VCaP (cell line): Measurements from ENCODE around the gene IFT27.

ENCODE experiments used
- H3K27ac ChIP-seq: fragments of 450-650 bp; 2 replicates; pipeline ENCODE4 v1.5.1; 2017
- TF ChIP-seq, protein P1 (sequence below): fragments of 450-650 bp; conservative IDR thresholded peaks from 2 replicates; pipeline ENCODE4 v1.5.1; 2017; ENCODE audit warnings: mild to moderate bottlenecking, moderate library complexity

Gene IFT27

DNA sequence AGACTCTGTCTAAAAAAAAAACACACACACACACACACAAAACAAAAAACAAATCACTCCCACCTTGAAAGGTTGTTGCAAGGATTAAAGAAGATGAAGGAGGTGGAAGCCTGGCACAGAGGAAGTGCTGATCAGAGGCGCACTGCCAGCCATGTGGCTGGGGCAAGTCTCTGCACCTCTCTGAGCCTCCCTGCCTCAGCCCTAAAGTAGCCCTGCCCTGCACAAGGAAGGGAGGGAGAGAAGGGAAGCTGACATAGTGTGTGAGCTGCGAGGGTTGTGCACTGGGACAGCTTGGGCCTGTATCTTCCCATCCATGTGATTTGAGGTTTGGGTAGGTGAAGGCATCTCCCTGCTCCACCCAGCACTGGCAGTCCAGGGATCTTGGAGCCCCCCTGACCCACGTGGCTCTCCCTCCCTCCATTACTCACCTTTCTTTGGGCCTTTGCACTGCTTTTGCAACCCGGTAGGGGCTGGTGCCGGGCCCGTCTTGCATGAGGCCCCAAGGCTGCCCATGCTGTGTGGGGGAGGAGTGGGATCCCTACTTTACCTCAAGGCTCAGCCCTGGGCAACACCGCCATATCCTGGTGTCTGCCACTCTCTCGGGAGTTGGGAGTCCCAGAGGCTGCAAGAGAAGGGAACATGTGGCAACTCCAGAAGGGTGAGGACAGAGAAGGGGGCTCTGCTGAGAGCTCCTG is 30.5 kb downstream of the IFT27 start:
- no peak overlapping the region for H3K27ac ChIP-seq
- TF ChIP-seq, protein P1, sequence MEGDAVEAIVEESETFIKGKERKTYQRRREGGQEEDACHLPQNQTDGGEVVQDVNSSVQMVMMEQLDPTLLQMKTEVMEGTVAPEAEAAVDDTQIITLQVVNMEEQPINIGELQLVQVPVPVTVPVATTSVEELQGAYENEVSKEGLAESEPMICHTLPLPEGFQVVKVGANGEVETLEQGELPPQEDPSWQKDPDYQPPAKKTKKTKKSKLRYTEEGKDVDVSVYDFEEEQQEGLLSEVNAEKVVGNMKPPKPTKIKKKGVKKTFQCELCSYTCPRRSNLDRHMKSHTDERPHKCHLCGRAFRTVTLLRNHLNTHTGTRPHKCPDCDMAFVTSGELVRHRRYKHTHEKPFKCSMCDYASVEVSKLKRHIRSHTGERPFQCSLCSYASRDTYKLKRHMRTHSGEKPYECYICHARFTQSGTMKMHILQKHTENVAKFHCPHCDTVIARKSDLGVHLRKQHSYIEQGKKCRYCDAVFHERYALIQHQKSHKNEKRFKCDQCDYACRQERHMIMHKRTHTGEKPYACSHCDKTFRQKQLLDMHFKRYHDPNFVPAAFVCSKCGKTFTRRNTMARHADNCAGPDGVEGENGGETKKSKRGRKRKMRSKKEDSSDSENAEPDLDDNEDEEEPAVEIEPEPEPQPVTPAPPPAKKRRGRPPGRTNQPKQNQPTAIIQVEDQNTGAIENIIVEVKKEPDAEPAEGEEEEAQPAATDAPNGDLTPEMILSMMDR, result no peak

DNA sequence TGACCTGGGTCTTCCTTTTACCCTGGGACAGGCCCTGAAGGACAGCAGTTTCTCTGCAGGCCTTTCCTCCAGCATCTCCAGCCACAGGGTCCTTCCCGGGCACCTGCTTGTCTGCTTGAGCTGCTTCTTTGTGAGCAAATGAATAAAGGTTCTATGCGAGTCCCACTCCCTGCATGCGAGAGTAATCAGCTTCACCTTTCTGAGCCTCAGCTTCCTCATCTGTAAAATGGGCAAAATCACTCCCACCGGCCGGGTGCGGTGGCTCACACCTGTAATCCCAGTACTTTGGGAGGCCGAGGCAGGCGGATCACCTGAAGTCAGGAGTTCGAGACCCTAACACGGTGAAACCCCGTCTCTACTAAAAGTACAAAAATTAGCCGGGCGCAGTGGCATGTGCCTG is 31.1 kb downstream of the IFT27 start:
- TF ChIP-seq, protein P1, result no peak
- H3K27ac ChIP-seq, result no peak overlapping the region

DNA sequence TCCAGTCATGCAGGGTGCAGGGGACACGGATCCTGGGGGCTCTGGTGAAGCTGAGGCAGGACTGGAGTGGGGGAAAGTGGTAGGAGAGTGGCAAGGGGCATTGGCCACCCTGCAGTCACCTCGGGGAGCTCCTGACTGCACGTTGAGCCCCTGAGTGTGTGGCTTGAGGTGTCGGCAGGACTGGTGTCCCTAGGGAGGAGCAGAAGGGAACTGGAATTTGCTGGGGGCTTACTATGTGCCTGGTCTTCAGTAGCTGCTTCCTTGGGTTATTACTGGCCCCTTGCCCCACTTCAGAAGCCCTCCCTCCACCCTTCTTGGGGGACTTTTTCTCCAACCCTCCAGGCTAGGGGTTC is 31.5 kb downstream of the IFT27 start:
- H3K27ac ChIP-seq, result no peak overlapping the region
- TF ChIP-seq, protein P1, result no peak

DNA sequence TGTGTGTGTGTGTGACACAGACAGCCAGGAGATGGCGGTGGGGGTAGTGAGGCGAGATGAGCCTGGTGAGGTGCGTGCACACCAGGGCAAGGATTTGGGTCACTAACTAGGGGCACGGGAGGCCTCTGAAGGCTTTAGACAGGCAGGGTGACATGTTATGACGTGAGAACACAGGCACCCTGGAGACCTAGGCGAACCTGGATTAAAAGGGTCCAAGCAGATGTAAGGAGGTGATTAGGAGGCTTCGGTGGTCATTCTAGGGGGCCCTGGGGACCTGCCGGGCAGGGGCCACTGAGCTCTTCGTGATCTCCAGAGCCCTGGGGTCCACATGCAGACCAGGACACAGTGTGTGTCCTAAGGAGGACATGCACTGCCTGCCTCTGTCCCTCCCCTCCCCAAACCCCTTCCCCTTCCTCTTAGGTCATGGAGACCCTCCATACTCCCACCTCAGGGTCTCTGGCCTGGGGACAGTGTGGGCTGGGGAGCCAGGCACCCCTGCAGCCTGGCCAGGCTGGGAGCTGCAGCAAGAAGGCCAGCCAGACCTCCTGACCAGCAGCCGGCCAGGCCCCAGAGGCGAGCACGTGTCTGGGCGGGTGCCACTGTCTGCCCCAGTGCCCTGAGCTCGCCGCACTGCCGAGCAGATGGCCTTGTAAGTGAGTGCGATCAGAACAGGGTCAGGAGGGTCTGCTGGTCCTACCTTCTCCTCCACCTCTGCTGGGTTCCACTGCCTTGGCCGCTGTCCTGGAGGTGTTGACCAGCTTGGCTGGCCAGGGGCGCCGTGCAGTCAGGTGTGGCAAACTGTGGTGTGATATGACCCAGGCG is 32.1 kb downstream of the IFT27 start:
- no peak overlapping the region for H3K27ac ChIP-seq
- TF ChIP-seq, protein P1, result no peak

DNA sequence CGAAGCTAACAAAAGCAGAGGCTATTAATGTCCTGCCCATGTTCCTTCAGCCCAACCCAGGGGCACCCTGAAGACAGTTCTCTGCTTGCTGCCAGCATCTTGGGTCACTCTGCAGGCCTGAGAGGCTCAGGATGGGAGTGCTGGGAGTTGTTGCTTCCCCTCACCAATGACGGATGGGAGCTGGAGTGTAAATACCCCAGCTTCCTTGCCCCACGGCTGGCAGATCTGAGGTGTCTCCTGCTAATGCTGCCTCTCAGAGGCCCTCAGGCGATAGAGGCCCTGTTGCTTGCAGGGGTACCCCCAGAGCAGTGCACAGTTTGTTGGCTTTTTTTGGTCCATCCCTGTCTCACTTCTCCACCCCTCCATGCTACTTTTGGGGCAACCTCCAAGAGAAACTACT is 32.9 kb downstream of the IFT27 start:
- H3K27ac ChIP-seq, result no peak overlapping the region
- TF ChIP-seq, protein P1, result no peak

DNA sequence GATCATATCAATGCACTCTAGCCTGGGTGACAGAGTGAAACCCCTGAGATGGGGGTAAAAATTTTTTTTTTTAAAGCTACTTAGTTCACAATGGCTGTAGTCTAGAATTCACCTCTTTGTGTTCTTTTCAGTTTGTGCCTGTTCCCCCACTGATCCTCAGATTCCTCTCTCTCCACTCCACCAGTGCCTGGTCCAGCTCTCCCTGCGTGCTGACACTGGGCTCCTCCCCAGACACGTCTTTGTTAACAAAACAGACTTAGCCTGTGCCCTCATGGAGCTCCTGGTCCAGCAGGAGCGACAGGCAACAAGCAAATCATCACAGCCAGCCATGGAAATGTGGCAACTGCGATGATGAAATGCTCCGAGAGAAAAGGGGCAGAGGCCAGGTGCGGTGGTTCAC is 34.0 kb downstream of the IFT27 start:
- no peak overlapping the region for H3K27ac ChIP-seq
- TF ChIP-seq, protein P1, result no peak

DNA sequence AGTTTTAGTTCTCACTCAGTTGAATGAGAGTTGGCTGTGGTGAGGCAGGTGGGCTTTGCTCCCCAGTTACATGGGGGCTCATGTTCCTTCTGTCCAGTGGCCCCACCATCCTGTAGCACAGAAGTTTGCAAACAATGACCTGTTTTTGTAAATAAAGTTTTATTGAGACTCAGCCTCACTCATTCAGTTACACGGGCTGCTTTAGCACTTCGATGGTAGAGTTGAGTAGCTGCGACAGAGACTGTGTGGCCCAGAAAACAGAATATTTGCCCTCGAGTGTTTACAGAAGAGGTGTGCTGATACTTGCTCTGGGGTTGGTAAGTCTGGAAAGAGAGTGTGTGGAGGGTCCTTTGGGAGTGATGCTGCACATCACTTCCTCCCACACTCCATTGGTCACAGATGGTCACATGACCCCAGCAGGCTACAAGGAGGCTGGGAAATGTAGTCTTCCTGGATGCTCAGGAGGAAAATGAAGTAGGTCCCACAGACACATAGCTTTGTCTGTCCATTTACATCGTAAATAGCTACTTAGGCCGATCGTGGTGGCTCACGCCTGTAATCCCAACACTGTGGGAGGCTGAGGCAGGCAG is 34.6 kb downstream of the IFT27 start:
- no peak overlapping the region for H3K27ac ChIP-seq
- TF ChIP-seq, protein P1, result no peak
